H1 (cell line): ENCODE measurements around the gene FASTKD3. TPM values are rescaled to one million over a fixed set of nuclear protein-coding genes. Genes with fewer than 3 reads are reported as not detected.

Experiments
- CHD1 ChIP-seq: IDR thresholded peaks from 2 replicates; pipeline ENCODE4 v1.6.1; 2012; ENCODE audit warnings: low read depth, low read length, improper control_type of control experiment
- GABPA ChIP-seq: IDR thresholded peaks from 2 replicates; pipeline ENCODE4 v1.6.1; 2011; ENCODE audit warnings: mild to moderate bottlenecking, low read length, moderate library complexity, borderline replicate concordance; ENCODE audit not compliant: insufficient read depth
- MAX ChIP-seq: IDR thresholded peaks from 2 replicates; pipeline ENCODE4 v1.6.1; 2012; ENCODE audit warnings: inconsistent platforms
- polyA plus RNA-seq, 7 experiments: library from polyadenylated mRNA; depleted of rRNA in 3 of 7; stranded (reverse) in 5 of 7; unstranded in 2 of 7; fragments of >200 nt in 5 of 7; fragments of 200-250 nt in 2 of 7; gene quantifications; 1 replicate in 5 of 7; 2 replicates in 1 of 7; 4 replicates in 1 of 7; pipeline versions ENCODE4 v1.2.1 to v1.2.3, GENCODE V29; 2011 to 2013; ENCODE audit warnings: missing spikeins in 2 of 7, mixed read lengths in 2 of 7
- total RNA-seq: library from RNA; stranded (reverse); fragmentation: NEBNext Ultra II Directional; extraction: Animal tissue kit (Norgen Biotek cat#: 25700); gene quantifications from 2 replicates; pipeline ENCODE4 v1.2.1, GENCODE V29; 2021

Gene FASTKD3
- total and polyA plus RNA-seq, 2 of the 8 experiments (the other 6 are each of a cell fraction or from before 2014, with no cell fraction given): 5.6 to 7.6 TPM

- TF ChIP-seq MAX (no peak), CHD1 (no peak), GABPA (no peak)
- TF ChIP-seq, all 59 proteins: peak for 0
These were observed 42.1 kb upstream of the FASTKD3 start (continued) for GRCh38 chr5:7910738-7911428.
